Activated CD4-positive, alpha-beta T cell treated with anti-CD3 and anti-CD28 coated beads, Interleukin-2, amount 50 U/mL, for 48 hours (primary cell): ENCODE data around the gene TMEM53.

Source experiments
- DNase-seq, 2 experiments: peaks; one replicate each; pipeline ENCODE4 v3.0.0-alpha.2; 2020

The TMEM53 gene

DNA sequence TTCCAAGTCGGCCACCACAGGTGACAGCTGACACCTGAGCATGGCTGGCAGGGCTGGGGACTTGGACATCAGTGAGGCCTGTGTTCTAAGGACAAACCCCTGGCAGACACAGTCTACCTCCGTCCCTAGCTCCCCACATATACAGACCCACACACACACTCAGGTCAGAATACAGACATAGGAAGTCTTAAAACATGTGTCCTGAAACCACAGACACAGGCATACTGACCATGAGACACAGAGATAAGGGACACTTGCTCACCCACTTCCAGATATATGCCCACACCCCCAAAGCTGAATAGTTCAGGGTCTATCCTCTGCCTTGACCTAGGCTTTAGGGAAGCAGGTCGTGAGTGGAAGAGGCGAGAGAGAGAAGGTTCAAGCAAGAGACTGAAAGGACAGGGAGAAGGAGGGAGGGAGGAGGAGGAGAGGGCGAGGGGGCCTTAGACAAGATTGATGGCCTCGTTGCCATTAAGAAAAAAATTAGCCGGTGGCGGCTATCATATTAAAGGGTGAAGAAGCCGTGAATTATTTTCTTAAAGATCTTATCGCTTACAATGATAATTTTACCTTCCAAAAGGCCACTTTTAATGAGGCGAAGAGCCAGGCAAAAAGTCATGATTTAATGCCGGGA lies 49.9 kb downstream of the TMEM53 start:
- no peak for DNase-seq

DNA sequence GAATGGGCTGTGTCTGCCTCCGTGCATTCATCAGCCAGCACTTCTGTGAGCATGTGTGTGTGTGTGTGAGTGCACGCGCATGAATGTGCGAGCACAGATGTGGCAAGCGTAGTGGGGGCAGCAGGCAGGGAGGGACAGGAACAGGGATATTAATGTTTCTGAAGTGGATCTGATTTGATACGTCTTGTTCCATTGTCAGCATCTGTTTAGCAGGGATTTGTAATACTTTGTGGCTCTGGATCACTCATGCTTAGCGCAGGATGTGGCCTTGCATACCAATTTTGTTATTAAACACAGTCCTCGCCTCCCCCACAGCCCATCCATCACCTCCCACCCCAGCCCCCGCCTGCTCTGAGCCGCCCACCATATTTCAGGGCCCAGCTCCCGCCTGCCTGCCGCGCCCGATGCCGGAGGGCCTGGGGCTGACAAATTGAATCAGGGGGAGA lies 52.4 kb downstream of the TMEM53 start:
- no peak for DNase-seq

DNA sequence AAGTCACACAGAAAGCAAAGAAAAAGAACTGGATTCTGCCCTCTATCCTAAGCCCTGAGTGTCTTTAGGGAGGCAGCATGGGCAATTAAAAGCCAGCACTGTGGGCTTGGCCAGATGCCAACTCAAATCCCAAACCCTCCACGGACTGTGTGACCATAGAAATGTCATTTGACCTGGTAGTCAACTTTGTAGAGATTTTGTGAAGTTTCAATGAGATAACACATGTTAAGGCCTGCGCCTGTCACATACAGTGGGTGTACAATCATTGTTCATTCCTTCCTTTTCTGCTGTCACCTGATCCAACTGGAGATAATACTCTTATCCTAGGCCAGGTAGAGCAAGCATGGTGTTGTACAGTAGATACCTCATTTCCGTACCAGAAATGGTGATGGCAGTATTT lies 54.2 kb downstream of the TMEM53 start:
- no peak for DNase-seq

DNA sequence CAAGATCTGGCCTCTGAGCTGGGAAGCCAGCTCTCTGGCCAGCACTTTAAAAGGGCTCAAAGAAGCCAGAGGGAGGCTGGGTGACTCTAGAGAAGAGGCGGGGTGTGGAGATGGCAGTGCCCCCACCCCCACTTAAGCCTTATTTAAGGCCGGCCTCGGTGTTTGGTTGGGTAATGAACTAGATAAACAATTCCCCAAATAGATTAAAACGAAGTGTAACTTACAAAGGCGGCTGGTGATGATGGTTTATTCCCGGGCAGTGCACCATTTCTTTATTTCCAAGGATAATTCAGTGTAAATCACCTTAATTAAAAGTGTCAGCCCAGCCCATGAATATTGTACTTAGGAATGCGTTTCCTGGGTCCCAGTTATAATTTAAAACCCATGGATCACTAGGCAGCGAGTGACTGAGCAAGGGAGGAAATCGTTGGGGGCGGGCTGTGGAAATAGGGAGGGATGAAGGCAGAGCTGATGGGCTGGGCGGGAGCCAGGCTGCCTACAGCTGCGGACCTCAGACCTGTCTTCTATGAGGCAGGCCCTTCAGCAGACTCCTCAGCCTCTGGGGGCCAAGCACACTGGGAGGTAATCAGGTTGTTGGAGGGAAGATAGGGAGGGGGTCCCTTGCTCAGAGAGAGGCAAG lies 54.9 kb downstream of the TMEM53 start:
- no peak for DNase-seq

DNA sequence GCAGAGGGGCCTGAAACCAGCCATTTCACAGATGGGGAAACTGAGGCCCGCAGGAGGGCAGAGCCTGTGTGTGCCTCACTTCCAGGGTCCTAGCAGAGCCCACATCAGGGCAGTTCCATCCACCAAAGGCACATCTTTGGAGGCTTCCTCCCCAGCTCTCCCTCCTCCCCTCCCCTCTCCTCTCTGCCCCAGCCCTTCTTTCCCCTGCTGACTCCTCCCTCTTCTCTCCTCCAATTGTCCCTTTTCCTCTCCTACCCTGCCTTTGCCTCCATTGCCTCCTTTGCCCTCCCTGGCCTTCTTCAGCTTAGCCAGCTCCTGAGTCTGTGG lies 56.6 kb downstream of the TMEM53 start:
- no peak for DNase-seq

DNA sequence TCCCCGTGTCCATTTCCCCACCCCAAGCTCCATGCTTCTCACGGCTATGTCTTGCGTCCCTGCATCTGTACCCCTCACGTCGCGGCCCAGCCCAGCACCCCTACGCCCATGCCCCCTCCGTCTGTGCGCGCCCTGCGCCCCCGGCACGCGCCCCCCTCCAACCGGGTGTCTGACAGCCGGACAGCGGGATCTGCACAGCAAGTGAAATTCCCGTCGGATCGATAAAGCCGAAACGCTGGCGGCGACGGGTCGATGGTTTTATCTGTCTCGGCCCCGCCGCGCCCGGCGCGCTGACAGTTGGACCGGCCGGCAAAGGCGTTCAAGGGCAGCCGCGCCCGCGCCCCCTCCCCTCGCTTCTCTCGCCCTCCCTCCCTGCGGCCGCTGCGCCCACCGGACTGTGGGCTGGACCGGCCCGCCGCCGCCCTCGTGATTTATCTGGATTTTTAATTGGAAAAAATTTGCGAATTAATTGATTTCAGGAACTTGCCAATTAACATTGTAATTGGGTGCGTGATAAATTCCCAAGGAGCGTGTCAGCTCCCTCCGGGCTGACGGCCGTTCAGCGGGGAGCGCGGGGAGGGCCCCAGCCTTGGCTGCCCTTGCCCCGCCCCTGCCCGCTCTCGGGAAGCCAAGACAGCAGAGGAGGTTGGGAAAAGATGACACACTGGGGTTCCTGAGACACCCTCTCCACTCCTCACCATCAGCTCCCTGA lies 57.1 kb downstream of the TMEM53 start:
- no peak for DNase-seq

DNA sequence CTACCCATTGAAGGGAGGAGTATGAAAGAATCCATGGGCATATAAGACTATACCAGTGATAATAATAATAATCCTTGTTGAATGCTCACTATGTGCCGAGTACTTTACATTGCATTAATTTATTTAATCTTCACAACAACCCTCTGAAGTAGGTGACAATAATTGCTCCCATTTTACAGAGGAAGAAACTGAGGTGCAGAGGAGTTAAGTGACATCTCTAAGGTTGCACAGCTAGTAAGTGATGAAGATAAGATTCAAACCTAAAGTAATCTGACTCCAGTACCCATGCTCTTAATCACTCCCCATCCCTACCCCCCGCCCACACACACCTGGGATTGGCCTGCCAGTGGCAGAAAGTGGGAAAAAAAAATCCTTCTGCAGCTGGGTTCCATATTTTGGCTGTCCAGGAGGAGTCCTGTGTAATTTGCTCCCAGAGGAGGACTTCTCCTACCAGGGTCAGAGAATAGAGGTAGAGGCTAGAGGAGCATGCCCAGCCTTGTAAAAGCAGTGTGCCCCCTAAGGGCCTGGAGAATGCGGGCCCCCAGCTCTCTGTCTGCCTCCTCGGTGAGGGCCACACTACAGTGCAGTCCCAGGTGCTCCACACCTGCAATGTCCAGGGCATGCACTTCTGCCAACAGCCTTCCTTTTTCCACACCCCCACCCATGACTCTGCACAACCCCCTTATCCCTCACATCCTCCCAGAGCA lies 57.8 kb downstream of the TMEM53 start:
- DNase-seq: no peak

DNA sequence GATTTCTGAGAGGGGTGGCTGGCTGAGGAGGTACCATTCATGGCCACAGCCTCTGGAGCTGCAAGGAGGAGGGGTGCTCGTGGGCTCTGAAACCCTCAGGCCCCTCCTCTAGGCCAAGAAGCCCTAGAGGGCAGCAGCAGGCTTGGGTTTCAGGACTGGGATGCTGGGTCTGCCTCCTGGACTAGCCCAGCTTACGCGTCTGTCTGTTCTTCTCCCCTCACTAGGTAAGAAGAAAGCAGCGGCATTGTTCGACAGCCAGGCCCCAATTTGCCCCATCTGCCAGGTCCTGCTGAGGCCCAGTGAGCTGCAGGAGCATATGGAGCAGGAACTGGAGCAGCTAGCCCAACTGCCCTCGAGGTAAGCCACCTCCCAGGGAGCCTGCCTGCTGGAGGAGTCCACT lies 60.3 kb downstream of the TMEM53 start:
- no peak for DNase-seq

DNA sequence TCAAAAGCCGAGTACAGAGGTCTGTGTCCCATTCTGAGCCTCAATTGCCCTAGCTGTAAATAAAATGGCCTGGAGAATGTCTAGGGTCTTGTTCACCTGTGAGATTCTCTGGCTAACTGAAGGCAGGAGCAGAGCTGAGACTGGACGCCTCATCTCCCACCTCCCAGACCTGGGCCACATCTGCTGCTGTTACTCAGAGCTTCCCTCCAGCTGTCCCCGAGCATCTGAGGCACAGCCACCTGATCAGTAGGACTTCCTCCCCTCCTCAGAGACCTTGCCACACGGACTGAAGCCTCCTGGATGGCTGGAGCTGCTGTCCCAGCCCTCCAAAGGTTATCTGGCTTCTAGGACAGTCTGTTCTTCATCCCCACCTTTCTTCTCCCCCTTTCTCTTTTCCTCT lies 62.4 kb downstream of the TMEM53 start:
- no peak for DNase-seq

DNA sequence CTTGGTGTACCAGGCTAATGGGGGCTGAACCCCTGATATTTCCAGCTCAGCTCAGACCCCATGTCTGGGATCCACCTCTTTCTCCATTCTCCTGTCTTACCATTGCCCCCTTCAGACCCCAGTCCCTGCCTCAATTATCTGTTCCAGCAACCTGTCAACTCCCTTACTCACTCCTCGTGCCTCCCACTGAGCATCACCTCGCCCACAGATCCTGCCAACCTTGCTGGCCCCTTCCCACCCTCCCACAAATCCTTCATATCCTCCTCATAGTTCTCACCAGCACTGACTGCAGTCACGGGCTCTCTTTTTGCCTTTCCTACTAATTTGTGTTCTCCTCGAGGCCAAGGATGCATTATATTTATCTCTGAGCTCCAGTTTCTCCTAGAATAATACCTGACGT lies 62.9 kb downstream of the TMEM53 start:
- DNase-seq: no peak

DNA sequence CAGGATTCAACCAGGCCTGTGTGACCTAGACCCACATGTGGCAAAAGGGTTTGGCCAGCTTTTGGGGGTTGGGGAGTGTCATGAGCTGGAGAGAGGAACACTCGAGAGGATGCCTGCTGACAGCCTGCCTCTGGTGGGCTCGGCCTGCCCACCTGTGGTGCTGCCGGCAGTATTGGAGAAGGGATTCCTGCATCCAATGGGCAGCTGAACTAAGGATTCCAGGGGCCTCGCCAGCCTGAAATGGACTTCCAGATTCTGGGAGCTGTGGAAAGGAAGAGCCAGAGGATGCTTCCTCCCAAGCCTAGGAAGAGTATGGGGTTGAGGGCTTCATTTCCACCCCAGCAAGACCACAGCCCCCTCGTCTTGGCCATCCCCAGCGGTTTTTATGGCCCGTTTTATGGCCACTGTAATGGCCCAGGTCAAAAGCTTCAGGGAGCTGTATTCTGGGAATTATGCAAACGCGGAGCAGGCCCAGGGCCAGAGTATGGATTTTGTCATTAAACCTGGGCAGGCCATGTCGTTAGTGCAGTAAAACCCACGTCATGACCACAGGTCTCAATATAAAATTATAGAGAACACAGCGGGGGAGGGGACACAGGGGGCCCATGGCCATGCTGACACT lies 63.6 kb downstream of the TMEM53 start:
- DNase-seq: no peak

DNA sequence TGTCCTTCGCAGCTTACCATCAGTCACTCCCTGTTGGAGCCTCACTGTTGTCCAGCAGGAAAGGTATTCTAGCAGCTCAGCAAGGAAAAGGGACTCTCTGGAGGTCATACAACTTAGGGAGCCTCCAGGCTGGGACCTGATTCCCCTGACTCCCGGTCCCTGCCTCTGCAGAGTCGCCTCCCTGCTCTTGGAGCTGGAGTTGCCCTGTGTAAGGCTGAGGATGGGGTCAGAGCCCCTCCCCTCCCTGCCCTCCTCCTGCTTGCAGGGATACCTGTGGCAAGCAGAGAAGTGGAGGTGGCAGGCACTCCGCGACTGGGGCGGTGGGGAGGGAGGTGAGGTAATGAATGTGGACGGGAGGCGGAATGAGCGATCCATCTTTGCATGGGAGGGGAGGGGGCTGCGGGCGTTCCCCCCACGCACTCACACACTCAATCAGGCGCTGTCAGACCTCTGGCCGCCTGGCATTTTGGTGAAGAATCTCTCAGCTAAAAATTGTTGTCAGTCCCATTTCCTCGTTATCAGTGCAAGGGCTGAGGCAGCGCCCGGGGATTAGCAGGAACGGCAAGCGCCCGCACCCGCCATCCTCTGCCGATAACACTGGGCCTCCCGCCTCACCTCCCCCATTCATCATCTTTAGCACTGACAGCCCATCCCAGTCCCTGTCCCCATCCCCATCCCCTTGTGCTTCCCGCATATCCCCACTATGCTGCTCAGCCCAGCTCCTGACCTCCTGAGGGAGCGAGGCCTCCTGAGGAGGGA lies 64.3 kb downstream of the TMEM53 start:
- DNase-seq: no peak

DNA sequence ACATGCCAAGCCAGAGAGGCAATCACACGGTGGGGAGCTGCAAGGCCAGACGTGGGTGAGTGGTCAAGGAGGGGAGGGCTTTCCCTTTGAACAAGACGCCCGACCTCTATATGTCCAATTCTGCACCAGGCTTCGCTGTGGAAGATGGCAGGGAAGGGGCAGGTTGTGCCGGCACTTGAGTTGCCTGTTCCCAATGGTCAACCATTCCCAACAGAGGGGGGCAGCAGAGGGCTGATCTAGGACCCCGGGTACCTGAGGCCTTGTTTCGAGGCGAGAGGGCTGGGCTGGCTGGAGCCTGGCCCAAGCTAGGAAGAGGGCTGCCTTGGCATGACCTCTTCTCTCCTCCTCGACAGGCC lies 64.9 kb downstream of the TMEM53 start:
- DNase-seq: peak; percentile 30 to 35

DNA sequence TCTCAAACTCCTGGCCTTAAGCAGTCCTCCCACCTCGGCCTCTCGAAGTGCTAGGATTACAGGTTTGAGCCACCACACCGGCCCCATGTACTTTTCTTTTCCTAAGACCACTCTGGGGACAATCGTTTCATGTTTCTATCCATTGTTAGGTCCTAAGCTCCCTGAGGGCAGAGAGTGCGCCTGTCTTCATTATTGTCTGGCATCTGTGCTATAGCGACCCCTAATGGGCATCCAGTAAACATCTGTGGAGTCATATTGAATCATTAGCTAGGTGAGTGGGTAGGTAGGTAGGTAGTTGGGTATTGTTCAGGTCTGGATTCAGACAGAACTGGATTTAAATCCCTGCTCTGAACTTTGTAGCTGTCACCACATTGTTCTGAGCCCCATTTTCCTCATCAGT lies 66.1 kb downstream of the TMEM53 start:
- no peak for DNase-seq

DNA sequence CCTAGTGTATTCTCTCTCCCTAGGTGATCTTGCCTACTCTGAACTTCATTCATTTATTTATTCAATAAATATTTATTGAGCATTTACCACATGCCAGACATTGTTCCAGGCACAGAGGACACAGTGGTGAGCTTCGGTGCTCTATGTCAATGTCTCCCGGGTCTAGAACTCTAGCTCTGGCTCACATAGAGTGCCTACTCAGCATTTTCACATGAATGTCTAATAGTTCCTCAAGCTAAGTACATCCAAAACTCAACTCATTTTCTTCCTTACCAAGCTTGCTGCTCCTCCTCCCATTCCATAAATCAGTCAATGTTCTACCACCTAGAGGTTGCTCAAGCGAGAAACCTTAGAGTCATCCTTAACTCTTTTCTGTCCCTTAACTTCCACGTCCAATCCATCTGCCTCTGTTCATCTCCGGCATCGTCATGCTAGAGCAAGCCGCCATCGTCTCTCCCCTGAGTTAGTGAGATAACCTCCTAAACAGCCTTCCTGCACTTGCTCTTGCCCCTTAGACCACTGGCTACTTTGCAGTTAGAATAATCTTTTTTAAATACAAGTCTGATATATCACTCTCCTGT lies 67.5 kb downstream of the TMEM53 start:
- DNase-seq: no peak

DNA sequence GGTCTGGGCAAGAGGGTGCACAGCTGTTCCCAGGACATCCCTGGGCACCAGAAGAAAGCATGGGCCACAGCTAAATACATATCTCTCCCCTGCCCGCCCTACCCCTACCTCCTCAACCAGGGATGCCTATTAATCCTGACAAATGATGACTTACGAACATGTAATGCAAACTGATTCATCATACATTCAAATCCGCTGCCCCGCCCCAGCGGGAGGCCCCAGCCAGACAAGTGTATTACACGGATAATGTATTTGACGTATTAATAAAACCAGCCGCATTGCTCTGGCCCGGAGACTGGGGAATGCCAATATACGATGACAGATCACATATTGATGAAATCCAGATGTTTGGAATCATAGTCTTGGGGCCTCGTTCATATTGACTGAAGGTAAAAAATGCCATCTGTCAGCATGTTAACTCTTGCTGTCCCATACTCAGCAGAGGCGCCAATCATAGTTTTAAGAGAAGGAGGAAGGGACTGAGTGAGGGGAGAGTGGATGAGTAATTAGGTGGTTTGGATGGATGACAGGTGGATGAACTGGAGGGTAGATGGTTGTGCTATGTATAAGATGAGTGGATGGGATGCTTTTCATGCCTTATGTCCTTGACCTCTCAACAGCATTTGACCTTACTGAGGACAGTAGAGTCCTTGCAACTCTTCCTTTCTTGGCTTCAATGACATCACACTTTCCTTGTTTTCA lies 68.2 kb downstream of the TMEM53 start:
- no peak for DNase-seq

DNA sequence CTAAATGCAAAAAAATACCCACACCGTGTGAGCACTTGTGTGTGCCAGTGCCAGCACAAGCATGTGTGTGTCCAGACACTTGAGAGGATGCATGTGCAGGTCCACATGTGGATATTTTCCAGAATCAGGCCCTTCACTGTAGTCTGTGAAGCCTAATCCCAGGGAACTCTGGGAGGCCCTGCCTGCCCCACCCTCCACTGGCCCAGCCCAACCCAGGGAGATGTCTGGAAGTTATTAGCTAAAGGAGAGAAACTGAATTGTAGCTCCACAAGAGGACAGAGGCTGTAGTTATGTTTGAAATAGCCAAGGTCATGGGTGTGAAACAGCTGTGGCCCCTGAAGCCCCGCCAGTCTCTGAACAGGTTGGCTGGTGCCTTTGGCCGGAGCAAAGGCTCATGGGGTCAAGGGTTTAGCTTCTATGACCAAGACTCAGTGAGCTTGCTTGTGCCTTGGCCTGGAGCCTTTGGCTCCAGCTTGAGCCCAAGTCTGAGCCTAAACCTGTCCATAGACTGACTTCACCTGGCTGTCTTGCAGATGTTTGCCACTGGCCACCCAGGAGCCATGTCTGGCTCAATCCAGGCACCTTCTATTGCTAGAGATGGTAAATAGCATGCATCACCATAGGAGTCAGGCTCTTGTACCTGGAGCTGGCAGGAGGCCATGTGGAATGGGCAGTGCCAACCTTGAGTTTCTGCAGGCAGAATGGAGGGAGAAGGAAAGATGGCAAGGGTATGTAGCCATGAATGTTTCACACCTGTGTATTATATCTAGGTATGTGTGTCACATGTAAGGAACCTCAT lies 69.9 kb downstream of the TMEM53 start:
- no peak for DNase-seq

DNA sequence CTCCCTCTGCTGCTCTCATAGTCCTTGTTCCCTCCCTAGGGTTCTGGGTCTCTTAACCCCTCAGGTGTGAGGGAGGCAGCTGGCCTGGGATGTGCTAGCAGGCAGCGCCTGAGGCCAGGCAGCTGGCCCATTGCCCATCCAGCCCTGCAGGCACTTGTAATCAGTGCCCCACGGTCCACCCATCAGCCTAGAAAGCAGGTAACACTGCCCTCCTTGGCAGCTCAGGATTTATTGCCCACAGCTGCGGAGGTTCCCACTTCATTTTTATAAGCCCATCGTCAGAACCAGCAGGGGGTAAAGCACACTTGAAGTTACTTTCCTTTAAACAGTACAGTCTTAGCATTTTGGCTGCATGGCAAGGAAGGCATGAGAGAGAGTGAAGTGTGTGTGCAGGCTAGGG lies 70.6 kb downstream of the TMEM53 start:
- DNase-seq: no peak
